HG02981 (cell line): ENCODE data around the gene USF3.

ENCODE experiments used
- ATAC-seq: cut with Tn5 transposase; IDR thresholded peaks from one replicate; pipeline ENCODE4 v1.9.1; 2021; ENCODE audit warnings: mild to moderate bottlenecking, moderate library complexity; ENCODE audit not compliant: unreplicated experiment

USF3 gene

GRCh38 chr3:113695786-113696645 lies at the start of gene USF3:
USF3 (minus strand) TSS chr3:113696642; CDS start chr3:113674878, 21,764 bp downstream.
- ATAC-seq = peak; percentile 54

GRCh38 chr3:113745756-113746547 lies 49.5 kb upstream of the USF3 start, which contains the start of gene NAA50:
NAA50 (minus strand) TSS chr3:113746249; CDS start chr3:113745949, 300 bp downstream.
- ATAC-seq = peak; percentile 48

- peak; percentile 51 for ATAC-seq
These were observed 48.7 kb upstream of the USF3 start for GRCh38 chr3:113744941-113745755.

GRCh38 chr3:113743006-113743630 lies 46.7 kb upstream of the USF3 start:
- no peak for ATAC-seq

GRCh38 chr3:113741620-113742019 lies 45.2 kb upstream of the USF3 start:
- ATAC-seq = no peak

- ATAC-seq = no peak
These were observed 44.6 kb upstream of the USF3 start for GRCh38 chr3:113741086-113741485.

GRCh38 chr3:113736548-113737089 lies 40.2 kb upstream of the USF3 start:
- ATAC-seq = peak; percentile 78

GRCh38 chr3:113731694-113732093 lies 35.3 kb upstream of the USF3 start:
- no peak for ATAC-seq

- ATAC-seq = no peak
These were observed 34.1 kb upstream of the USF3 start for GRCh38 chr3:113730550-113730949.

- no peak for ATAC-seq
These were observed 32.2 kb upstream of the USF3 start for GRCh38 chr3:113728661-113729060.

GRCh38 chr3:113721636-113722035 lies 25.2 kb upstream of the USF3 start:
- no peak for ATAC-seq

- no peak for ATAC-seq
These were observed 23.3 kb upstream of the USF3 start for GRCh38 chr3:113719758-113720157.

- no peak for ATAC-seq
These were observed 22.9 kb upstream of the USF3 start for GRCh38 chr3:113719294-113719693.

- ATAC-seq = no peak
These were observed 21.4 kb upstream of the USF3 start for GRCh38 chr3:113717818-113718217.

- no peak for ATAC-seq
These were observed 20.9 kb upstream of the USF3 start for GRCh38 chr3:113717308-113717707.

GRCh38 chr3:113714702-113715101 lies 18.3 kb upstream of the USF3 start:
- no peak for ATAC-seq

GRCh38 chr3:113712129-113712528 lies 15.7 kb upstream of the USF3 start:
- no peak for ATAC-seq

- ATAC-seq = no peak
These were observed 11.4 kb upstream of the USF3 start for GRCh38 chr3:113707835-113708234.

GRCh38 chr3:113698956-113699355 lies 2.5 kb upstream of the USF3 start:
- no peak for ATAC-seq

GRCh38 chr3:113698213-113698742 lies 1.8 kb upstream of the USF3 start:
- no peak for ATAC-seq
